ENCODE data around the gene ASTN2. TPM values are rescaled to one million over a fixed set of nuclear protein-coding genes. Genes with fewer than 3 reads are reported as not detected.

ASTN2 gene
- total and polyA plus RNA-seq, 9 of the 15 experiments (the other 6 are each of a cell fraction or from before 2014, with no cell fraction given) = 0.56 to 3.5 (median 1.9) TPM

GRCh38 chr9:116673375-116673774, 741.5 kb downstream of the ASTN2 start:
- POLR2A ChIA-PET = no interaction called here
- TF ChIP-seq BDP1 (IDR thresholded peaks at IDR 0.05; ENCODE audit: insufficient read depth, insufficient read length) = no peak
- no peak for TF ChIP-seq HSF4 (CRISPR knock-in tag; IDR thresholded peaks at IDR 0.05; ENCODE audit: borderline replicate concordance)
- no peak for TF ChIP-seq ZNF41 (CRISPR knock-in tag; conservative IDR thresholded peaks at IDR 0.05)
- TF ChIP-seq SFPQ (IDR thresholded peaks at IDR 0.05; ENCODE audit: low read depth, low read length) = no peak
- no peak for TF ChIP-seq ZNF12 (CRISPR knock-in tag; IDR thresholded peaks at IDR 0.05)
- no peak for TF ChIP-seq ZNF121 (CRISPR knock-in tag; conservative IDR thresholded peaks at IDR 0.05)
- TF ChIP-seq ZNF253 (CRISPR knock-in tag; conservative IDR thresholded peaks at IDR 0.05) = no peak
- TF ChIP-seq SIRT6 (IDR thresholded peaks at IDR 0.05; ENCODE audit: low read depth, low read length) = no peak
- TF ChIP-seq MTA1 (IDR thresholded peaks at IDR 0.05; ENCODE audit: borderline replicate concordance) = no peak
- TF ChIP-seq NFE2L1 (tag; IDR thresholded peaks at IDR 0.05; ENCODE audit: borderline replicate concordance, low read depth) = no peak
- TF ChIP-seq REST (IDR thresholded peaks at IDR 0.05; ENCODE audit: borderline replicate concordance) = no peak
- no peak for TF ChIP-seq REST (CRISPR knock-in tag; IDR thresholded peaks at IDR 0.05; ENCODE audit: low read depth)
- no peak for TF ChIP-seq MAX (CRISPR knock-in tag; IDR thresholded peaks at IDR 0.05)

More at GRCh38 chr9:116673375-116673774, 741.5 kb downstream of the ASTN2 start:
- no peaks in the 10 kb centered on the region for H3K79me2 ChIP-seq (ENCODE audit: control insufficient read depth, insufficient read depth, low read length)
- no peaks in the 10 kb centered on the region for H3K36me3 ChIP-seq (ENCODE audit: control insufficient read depth, insufficient read depth, low read length)
- CTCF ChIA-PET (ENCODE audit: low intra/inter-chr PET ratio) = no interaction called here
- intact Hi-C loops (cut with micrococcal nuclease) = no loop called here
- H4K20me1 ChIP-seq (replicated peaks; ENCODE audit: control insufficient read depth, insufficient read depth, low read length) = no peaks in the 10 kb centered on the region
- ATAC-seq (no peak), FAIRE-seq (no peak), DNase-seq (ENCODE audit: extremely low read depth in 1 of 4, low spot score in 3 of 4) (no peak)
- in situ Hi-C loops (cut with MboI) = no loop called here
- no peaks in the 10 kb centered on the region for H3K27me3 ChIP-seq (ENCODE audit: control insufficient read depth in 2 of 2, insufficient read depth in 2 of 2, low read length in 2 of 2)
- H3K27ac ChIP-seq (ENCODE audit: extremely low read depth, low read depth, low read length) = no peak overlapping the region
- H3K9me3 ChIP-seq (replicated peaks; ENCODE audit: control insufficient read depth, insufficient read depth, low read depth, low read length) = no peaks in the 10 kb centered on the region
- H2AFZ ChIP-seq (ENCODE audit: low read depth, low read length) = no peak overlapping the region
- 0% methylated on average over 1 of the region's 1 CpG for WGBS (ENCODE audit: insufficient coverage, low coverage, missing lambda C conversion rate)
- no peak overlapping the region for H3K4me3 ChIP-seq
- BruUV-seq (replicated peaks) = no TSS peak
- H3K9me1 ChIP-seq (ENCODE audit: control insufficient read depth, insufficient read depth, low read length) = no peaks in the 10 kb centered on the region
- H3K9ac ChIP-seq (ENCODE audit: insufficient read depth in 1 of 2, low read depth in 2 of 2, low read length in 2 of 2) = no peak overlapping the region
- H3K4me1 ChIP-seq (replicated peaks in 1 of 2; ENCODE audit: control insufficient read depth in 2 of 2, insufficient read depth in 2 of 2, low read length in 2 of 2) = no peaks in the 10 kb centered on the region
- H3K4me2 ChIP-seq (ENCODE audit: insufficient read depth, low read length) = no peak overlapping the region

All from K562 (cell line).